Bronchial epithelial cell (primary cell): ENCODE data around the gene ZNF280B. TPM values are rescaled to one million over a fixed set of nuclear protein-coding genes. Genes with fewer than 3 reads are reported as not detected.

Experiments
- DNase-seq: peaks from one replicate; pipeline ENCODE4 v3.0.0-alpha.2; 2010; ENCODE audit warnings: low read depth
- FAIRE-seq: peaks from 2 replicates; lab custom pipeline; 2011; peaks lifted over from hg19 to GRCh38; lab: Jason Lieb, UNC
- H3K27me3 ChIP-seq: 2 replicates; pipeline ENCODE4 v1.5.1; 2011; ENCODE audit warnings: low read length; ENCODE audit not compliant: control insufficient read depth, insufficient read depth
- H3K36me3 ChIP-seq: 2 replicates; pipeline ENCODE4 v1.5.1; 2011; ENCODE audit warnings: low read length; ENCODE audit not compliant: control insufficient read depth, insufficient read depth
- H3K4me3 ChIP-seq: 2 replicates; pipeline ENCODE4 v1.5.1; 2011; ENCODE audit warnings: mild to moderate bottlenecking, low read depth, low read length, control low read depth
- CTCF ChIP-seq: IDR thresholded peaks from 2 replicates; pipeline ENCODE4 v1.5.1; 2011; ENCODE audit warnings: mild to moderate bottlenecking, moderate library complexity, low read length, control low read depth, inconsistent platforms; ENCODE audit not compliant: insufficient read depth, severe bottlenecking
- total RNA-seq: library from RNA; depleted of rRNA; stranded (reverse); fragments of >200 nt; gene quantifications from 2 replicates; pipeline ENCODE4 v1.2.1, GENCODE V29; 2014

ZNF280B gene
- total RNA-seq, 1 donor from 2014 or later = 0.26 TPM

DNA sequence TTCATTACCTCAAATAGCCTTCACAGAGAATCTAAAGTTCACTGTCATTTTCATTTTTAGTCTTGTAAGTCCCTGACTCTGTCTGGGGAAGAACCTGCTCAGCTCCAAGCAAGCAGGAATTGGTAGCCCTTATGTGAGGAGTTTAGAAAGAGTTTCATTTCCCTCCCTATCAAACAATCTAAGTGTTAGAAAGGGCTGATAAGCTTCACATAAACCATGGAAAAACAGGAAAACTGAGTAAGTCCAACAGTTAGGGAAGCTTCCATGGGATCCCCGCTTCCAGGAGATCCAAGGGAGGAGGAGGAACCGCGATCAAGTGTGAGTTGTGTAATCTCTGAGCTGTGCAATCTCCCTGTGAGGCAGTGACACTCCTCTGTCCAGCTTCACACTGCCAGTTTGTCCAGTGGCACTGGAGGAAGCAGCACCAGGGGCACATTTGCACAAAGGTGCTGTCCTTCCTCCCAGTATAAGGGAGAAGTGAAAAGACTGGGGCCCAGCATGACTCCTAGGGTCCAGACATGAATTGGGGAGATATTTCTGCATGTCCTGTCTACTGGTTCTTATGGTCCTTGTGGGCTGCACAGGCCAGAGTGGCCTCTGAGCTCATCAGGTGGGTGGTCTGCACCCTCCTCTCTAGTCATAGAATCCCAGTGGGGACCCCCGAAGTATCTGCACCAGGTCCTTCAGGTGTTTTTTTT lies 46.2 kb upstream of the ZNF280B start:
- no peak for FAIRE-seq
- no peak for TF ChIP-seq CTCF
- DNase-seq = no peak
- Histone ChIP-seq H3K27me3 (no peaks in the 10 kb centered on the region), H3K4me3 (no peak overlapping the region), H3K36me3 (no peaks in the 10 kb centered on the region)

GRCh38 chr22:22553735-22554586 lies 45.4 kb upstream of the ZNF280B start:
- no peak overlapping the region for H3K4me3 ChIP-seq

GRCh38 chr22:22553141-22553540 lies 44.6 kb upstream of the ZNF280B start:
- no peaks in the 10 kb centered on the region for H3K36me3 ChIP-seq
- no peak for TF ChIP-seq CTCF
- FAIRE-seq (no peak), DNase-seq (no peak)
- no peaks in the 10 kb centered on the region for H3K27me3 ChIP-seq
- H3K4me3 ChIP-seq = no peak overlapping the region

More at GRCh38 chr22:22553735-22554586, 45.4 kb upstream of the ZNF280B start:
- Histone ChIP-seq H3K27me3 (no peaks in the 10 kb centered on the region), H3K36me3 (no peaks in the 10 kb centered on the region)
- no peak for TF ChIP-seq CTCF
- DNase-seq (no peak), FAIRE-seq (no peak)

- TF ChIP-seq CTCF = no peak
- FAIRE-seq (no peak), DNase-seq (no peak)
- H3K27me3 ChIP-seq = no peaks in the 10 kb centered on the region
- H3K36me3 ChIP-seq = no peaks in the 10 kb centered on the region
- H3K4me3 ChIP-seq = no peak overlapping the region
Observed at GRCh38 chr22:22552630-22553029, 44.1 kb upstream of the ZNF280B start.

DNA sequence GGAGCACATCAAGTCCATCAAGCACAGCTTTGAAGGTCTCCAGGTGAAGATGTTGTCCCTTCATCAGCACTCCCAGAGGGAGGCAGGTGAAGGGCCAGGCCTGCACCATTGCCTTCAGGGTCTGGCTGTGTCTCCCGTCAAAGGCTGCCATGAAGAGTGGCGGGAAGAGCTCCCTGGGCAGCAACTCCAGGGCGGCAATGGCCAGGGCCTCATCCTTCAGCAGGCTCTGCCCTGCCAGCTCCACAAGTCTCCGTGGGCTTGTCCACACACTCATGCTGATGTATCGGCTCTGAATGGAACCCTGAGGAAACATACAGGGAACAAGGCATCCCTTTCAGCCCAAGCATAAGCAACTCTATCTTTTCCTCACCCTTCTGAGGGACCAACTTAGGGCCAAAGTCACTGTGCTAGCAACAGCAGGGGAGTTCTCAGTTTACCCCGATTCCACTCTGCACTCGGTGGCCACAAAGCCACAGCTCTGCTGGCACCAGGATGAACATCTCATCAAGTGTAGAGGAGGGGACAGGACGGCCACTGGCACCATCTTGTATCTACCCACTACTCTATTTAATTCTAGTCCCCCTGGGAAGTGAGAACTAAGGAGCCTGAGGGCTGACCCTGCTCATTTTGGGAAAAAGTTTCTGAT lies 42.4 kb upstream of the ZNF280B start:
- FAIRE-seq = no peak
- no peak for DNase-seq
- Histone ChIP-seq H3K36me3 (no peaks in the 10 kb centered on the region), H3K4me3 (no peak overlapping the region), H3K27me3 (no peaks in the 10 kb centered on the region)
- no peak for TF ChIP-seq CTCF
